Measurements from ENCODE around the gene TMEM204.

DNA sequence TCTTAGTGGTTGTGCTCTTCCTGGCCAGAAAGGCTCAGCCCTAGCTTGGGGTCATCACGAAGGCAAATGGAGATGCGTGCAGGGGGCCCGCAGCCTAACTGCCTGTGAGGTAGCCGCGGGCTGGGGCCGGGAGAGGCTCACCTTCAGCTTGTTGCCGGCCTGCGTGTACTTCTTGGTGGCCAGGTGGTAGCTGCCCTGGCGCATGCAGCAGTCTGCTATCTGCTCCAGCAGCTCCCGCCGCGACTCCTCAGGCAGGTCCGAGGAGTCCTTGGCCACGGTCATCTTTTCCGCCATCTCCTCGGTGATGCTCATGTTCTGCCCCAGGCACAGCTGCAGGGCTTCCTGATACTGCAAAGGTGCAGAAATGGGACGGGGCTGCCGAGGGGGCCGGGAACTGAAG is 13.0 kb upstream of the TMEM204 start:
- TF ChIP-seq, protein P1, sequence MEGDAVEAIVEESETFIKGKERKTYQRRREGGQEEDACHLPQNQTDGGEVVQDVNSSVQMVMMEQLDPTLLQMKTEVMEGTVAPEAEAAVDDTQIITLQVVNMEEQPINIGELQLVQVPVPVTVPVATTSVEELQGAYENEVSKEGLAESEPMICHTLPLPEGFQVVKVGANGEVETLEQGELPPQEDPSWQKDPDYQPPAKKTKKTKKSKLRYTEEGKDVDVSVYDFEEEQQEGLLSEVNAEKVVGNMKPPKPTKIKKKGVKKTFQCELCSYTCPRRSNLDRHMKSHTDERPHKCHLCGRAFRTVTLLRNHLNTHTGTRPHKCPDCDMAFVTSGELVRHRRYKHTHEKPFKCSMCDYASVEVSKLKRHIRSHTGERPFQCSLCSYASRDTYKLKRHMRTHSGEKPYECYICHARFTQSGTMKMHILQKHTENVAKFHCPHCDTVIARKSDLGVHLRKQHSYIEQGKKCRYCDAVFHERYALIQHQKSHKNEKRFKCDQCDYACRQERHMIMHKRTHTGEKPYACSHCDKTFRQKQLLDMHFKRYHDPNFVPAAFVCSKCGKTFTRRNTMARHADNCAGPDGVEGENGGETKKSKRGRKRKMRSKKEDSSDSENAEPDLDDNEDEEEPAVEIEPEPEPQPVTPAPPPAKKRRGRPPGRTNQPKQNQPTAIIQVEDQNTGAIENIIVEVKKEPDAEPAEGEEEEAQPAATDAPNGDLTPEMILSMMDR (IDR thresholded peaks at IDR 0.05), result no peak
- no peak for TF ChIP-seq EZH2 (IDR thresholded peaks at IDR 0.05; ENCODE audit: borderline replicate concordance, insufficient read depth, low read depth, low read length, poor library complexity, severe bottlenecking)
